Fibroblast of lung (primary cell): ENCODE results near the gene TMEM94. TPM values are rescaled to one million over a fixed set of nuclear protein-coding genes. Genes with fewer than 3 reads are reported as not detected.

Source experiments
- DNase-seq, 2 donors: peaks; one replicate each; pipeline versions ENCODE4 v3.0.0 to v3.0.0-alpha.2; 2010; ENCODE audit warnings: low read depth in 2 of 2
- H2AFZ ChIP-seq: 2 replicates; pipeline ENCODE4 v1.5.1; 2012; ENCODE audit warnings: low read length, control low read depth, inconsistent platforms
- H3K27ac ChIP-seq: 2 replicates; pipeline ENCODE4 v1.5.1; 2011; ENCODE audit warnings: low read length, control low read depth; ENCODE audit not compliant: insufficient read depth
- H3K27me3 ChIP-seq: 2 replicates; pipeline ENCODE4 v1.5.1; 2011; ENCODE audit warnings: mild to moderate bottlenecking, low read length; ENCODE audit not compliant: control insufficient read depth, insufficient read depth
- H3K36me3 ChIP-seq: 2 replicates; pipeline ENCODE4 v1.5.1; 2011; ENCODE audit warnings: low read length; ENCODE audit not compliant: control insufficient read depth, insufficient read depth
- H3K4me1 ChIP-seq: 2 replicates; pipeline ENCODE4 v1.5.1; 2011; ENCODE audit warnings: low read length; ENCODE audit not compliant: control insufficient read depth, insufficient read depth; ENCODE audit errors: extremely low read depth
- H3K4me2 ChIP-seq: 2 replicates; pipeline ENCODE4 v1.5.1; 2011; ENCODE audit warnings: low read length, control low read depth; ENCODE audit not compliant: insufficient read depth; ENCODE audit errors: extremely low read depth
- H3K4me3 ChIP-seq, 4 experiments: fragments of 200-600 bp in 1 of 4; sonication (generic) in 1 of 4; replicated peaks in 1 of 4; 2 replicates each; pipeline ENCODE4 v1.5.1; 2011 to 2016; ENCODE audit warnings: low read length in 4 of 4, low read depth in 3 of 4, mild to moderate bottlenecking in 3 of 4, control low read depth in 2 of 4, inconsistent platforms in 1 of 4, mixed read lengths in 1 of 4; ENCODE audit not compliant: insufficient read depth in 1 of 4; ENCODE audit errors: control extremely low read depth in 1 of 4
- H3K79me2 ChIP-seq: 2 replicates; pipeline ENCODE4 v1.5.1; 2012; ENCODE audit warnings: mild to moderate bottlenecking, low read length, inconsistent platforms; ENCODE audit not compliant: control insufficient read depth, insufficient read depth
- H3K9ac ChIP-seq: 2 replicates; pipeline ENCODE4 v1.5.1; 2011; ENCODE audit warnings: mild to moderate bottlenecking, low read length, control low read depth; ENCODE audit not compliant: insufficient read depth
- H3K9me3 ChIP-seq: 2 replicates; pipeline ENCODE4 v1.5.1; 2012; ENCODE audit warnings: low read depth, low read length; ENCODE audit not compliant: control insufficient read depth, insufficient read depth
- H4K20me1 ChIP-seq: 2 replicates; pipeline ENCODE4 v1.5.1; 2011; ENCODE audit warnings: low read length; ENCODE audit not compliant: control insufficient read depth, insufficient read depth; ENCODE audit errors: extremely low read depth
- EZH2 ChIP-seq: IDR thresholded peaks from 2 replicates; pipeline ENCODE4 v1.5.1; 2012; ENCODE audit warnings: low read length, control low read depth, mild to moderate bottlenecking; ENCODE audit errors: missing control alignments
- polyA plus RNA-seq, 2 donors: library from polyadenylated mRNA; depleted of rRNA in 1 of 2; stranded (reverse) in 1 of 2; unstranded in 1 of 2; fragments of >200 nt; gene quantifications; 2 replicates each; pipeline ENCODE4 v1.2.1, GENCODE V29; 2011 to 2012; ENCODE audit warnings: missing spikeins in 1 of 2
- total RNA-seq: library from RNA; depleted of rRNA; stranded (reverse); fragments of >200 nt; gene quantifications from 2 replicates; pipeline ENCODE4 v1.2.1, GENCODE V29; 2014
- TF ChIP-seq, protein P1 (sequence below), 2 donors: IDR thresholded peaks in 1 of 2; conservative IDR thresholded peaks in 1 of 2; 1 replicate in 1 of 2; 2 replicates in 1 of 2; pipeline ENCODE4 v1.5.1; 2011 to 2012; ENCODE audit warnings: low read length in 2 of 2, control low read depth in 1 of 2, inconsistent platforms in 1 of 2, low read depth in 1 of 2, mild to moderate bottlenecking in 1 of 2

TMEM94 gene
- total and polyA plus RNA-seq, 2 donors (not counting 1 experiment from before 2014, with no cell fraction given), result 18.3 to 35.0 TPM

DNA sequence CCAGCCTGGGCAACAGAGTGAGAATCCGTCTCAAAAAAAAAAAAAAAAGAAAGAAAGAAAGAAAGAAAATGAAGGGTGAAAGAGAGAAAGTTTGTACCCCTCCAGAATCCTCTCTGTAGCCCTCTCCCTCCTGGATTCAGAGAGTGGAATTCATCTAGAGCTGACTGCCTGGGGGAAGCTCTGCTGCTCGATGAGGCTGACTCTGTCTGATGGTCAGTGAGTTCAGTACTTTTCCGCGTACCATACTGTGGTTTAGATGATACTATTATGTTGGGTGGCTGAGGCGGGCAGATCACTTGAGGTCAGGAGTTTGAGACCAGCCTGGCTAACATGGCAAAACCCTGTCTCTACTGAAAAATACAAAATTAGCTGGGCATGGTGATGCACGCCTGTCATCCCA, 14.8 kb downstream of the TMEM94 start:
- H3K27ac ChIP-seq, result no peak overlapping the region
- no peaks in the 10 kb centered on the region for H3K27me3 ChIP-seq
- TF ChIP-seq, protein P1, sequence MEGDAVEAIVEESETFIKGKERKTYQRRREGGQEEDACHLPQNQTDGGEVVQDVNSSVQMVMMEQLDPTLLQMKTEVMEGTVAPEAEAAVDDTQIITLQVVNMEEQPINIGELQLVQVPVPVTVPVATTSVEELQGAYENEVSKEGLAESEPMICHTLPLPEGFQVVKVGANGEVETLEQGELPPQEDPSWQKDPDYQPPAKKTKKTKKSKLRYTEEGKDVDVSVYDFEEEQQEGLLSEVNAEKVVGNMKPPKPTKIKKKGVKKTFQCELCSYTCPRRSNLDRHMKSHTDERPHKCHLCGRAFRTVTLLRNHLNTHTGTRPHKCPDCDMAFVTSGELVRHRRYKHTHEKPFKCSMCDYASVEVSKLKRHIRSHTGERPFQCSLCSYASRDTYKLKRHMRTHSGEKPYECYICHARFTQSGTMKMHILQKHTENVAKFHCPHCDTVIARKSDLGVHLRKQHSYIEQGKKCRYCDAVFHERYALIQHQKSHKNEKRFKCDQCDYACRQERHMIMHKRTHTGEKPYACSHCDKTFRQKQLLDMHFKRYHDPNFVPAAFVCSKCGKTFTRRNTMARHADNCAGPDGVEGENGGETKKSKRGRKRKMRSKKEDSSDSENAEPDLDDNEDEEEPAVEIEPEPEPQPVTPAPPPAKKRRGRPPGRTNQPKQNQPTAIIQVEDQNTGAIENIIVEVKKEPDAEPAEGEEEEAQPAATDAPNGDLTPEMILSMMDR (conservative IDR thresholded peaks at IDR 0.05 in 1 of 2, IDR thresholded peaks at IDR 0.05 in 1 of 2; ENCODE audit: low read depth in 1 of 2, low read length in 2 of 2), result no peak
- no peak for TF ChIP-seq EZH2
- DNase-seq, result no peak
- H3K9ac ChIP-seq, result no peak overlapping the region
- H3K4me3 ChIP-seq, result no peak overlapping the region
- no peaks in the 10 kb centered on the region for H3K79me2 ChIP-seq
- H3K4me2 ChIP-seq, result no peak overlapping the region
- H4K20me1 ChIP-seq, result no peaks in the 10 kb centered on the region
- H3K36me3 ChIP-seq, result no peaks in the 10 kb centered on the region
- no peaks in the 10 kb centered on the region for H3K9me3 ChIP-seq
- no peak overlapping the region for H2AFZ ChIP-seq
- H3K4me1 ChIP-seq, result peaks cover 7% of the 10 kb centered on the region

DNA sequence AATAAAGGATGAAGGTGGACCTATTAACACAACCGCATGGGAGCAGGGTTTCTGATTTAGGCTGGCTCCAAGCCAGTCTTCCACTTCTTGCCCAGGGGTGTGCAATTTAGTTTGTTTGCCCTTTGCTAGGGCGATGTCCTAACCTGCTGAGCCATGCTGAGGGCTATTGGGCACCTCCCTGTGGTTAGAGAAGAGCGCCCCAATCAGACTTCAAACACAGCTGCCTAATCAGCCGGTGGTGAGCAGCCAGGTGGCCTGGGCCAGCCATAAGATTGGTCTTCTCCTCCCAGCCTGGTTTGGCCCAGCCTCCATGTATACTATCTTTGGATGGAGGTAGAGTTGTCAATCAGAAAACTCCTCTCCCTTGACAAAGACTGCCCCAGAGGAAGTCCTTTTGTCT, 15.7 kb downstream of the TMEM94 start:
- Histone ChIP-seq H3K9ac (no peak overlapping the region), H3K36me3 (no peaks in the 10 kb centered on the region), H3K79me2 (no peaks in the 10 kb centered on the region), H3K4me1 (peaks cover 14% of the 10 kb centered on the region), H2AFZ (no peak overlapping the region), H3K4me2 (no peak overlapping the region), H3K4me3 (no peak overlapping the region), H3K9me3 (no peaks in the 10 kb centered on the region), H3K27me3 (no peaks in the 10 kb centered on the region), H3K27ac (no peak overlapping the region), H4K20me1 (no peaks in the 10 kb centered on the region)
- no peak for TF ChIP-seq EZH2
- TF ChIP-seq, protein P1 (conservative IDR thresholded peaks at IDR 0.05 in 1 of 2, IDR thresholded peaks at IDR 0.05 in 1 of 2; ENCODE audit: low read depth in 1 of 2, low read length in 2 of 2), result no peak
- DNase-seq, result no peak

DNA sequence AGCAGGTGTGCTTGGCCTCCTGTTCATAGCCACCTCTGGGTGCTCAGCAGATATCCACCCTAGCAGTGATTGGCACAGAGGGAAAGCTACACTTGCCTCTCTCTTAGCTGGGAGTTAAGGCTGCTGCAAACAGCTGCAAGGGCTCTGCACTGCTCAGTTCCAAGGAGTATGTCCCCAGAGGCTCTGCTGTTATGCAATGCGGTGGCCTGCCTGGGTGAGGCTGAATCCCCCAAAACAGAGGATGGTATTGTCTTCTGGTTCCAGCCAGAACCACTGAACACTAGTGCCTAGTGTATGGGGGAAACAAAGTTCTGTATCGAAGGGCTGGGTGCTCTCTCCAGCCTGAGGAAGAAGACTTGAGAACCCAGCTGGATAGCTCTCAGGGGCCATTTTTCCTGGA, 16.8 kb downstream of the TMEM94 start:
- no peaks in the 10 kb centered on the region for H3K27me3 ChIP-seq
- H3K27ac ChIP-seq, result no peak overlapping the region
- no peak overlapping the region for H3K4me2 ChIP-seq
- peaks cover 14% of the 10 kb centered on the region for H3K4me1 ChIP-seq
- DNase-seq, result no peak
- no peaks in the 10 kb centered on the region for H3K79me2 ChIP-seq
- no peaks in the 10 kb centered on the region for H3K9me3 ChIP-seq
- TF ChIP-seq, protein P1 (conservative IDR thresholded peaks at IDR 0.05 in 1 of 2, IDR thresholded peaks at IDR 0.05 in 1 of 2; ENCODE audit: low read depth in 1 of 2, low read length in 2 of 2), result no peak
- TF ChIP-seq EZH2, result no peak
- H3K36me3 ChIP-seq, result no peaks in the 10 kb centered on the region
- no peak overlapping the region for H2AFZ ChIP-seq
- H4K20me1 ChIP-seq, result no peaks in the 10 kb centered on the region
- H3K9ac ChIP-seq, result no peak overlapping the region
- no peak overlapping the region for H3K4me3 ChIP-seq
